ENCODE results near the gene VAMP8. TPM values are rescaled to one million over a fixed set of nuclear protein-coding genes. Genes with fewer than 3 reads are reported as not detected.
"Not testable (repeated sequence)": the region's sequence is repeated elsewhere in the genome, so short reads cannot be mapped to it uniquely, and the experiment has no call there.

The VAMP8 gene
- total RNA-seq, 1 donor from 2014 or later, result 10.0 TPM

- Histone ChIP-seq H3K9me3 (no peaks in the 10 kb centered on the region), H3K27me3 (no peaks in the 10 kb centered on the region), H3K36me3 (peaks cover 5 to 20% of the 10 kb centered on the region in 2 donors), H3K27ac (peak within 1 kb of the TSS; percentile 83 to 87), H3K4me3 (peak within 1 kb of the TSS; percentile 96), H3K4me1 (peaks cover 0 to 23% of the 10 kb centered on the region in 2 donors)
- intact Hi-C loops (cut with DNase I), result loop anchor here (10.0 kb wide), 1 partner anchor 493 kb away; the partner anchor contains the start of genes POLR1A and PTCD3
- no peak for TF ChIP-seq CTCF (IDR thresholded peaks at IDR 0.05)
- peak; percentile 59 to 95 for DNase-seq (ENCODE audit: low spot score in 2 of 2)
These were observed 34.6 kb downstream of the VAMP8 start, which contains the start of gene C2orf68 for GRCh38 chr2:85611705-85612587. Gene C2orf68, minus strand, starts transcription at chr2:85612066. Its CDS starts 82 bp downstream, at chr2:85611984.

- H3K27ac ChIP-seq, result no peak overlapping the region
- intact Hi-C loops (cut with DNase I), result loop anchor here (10.0 kb wide), 1 partner anchor 491 kb away; the partner anchor contains the start of genes POLR1A and PTCD3
- no peak for DNase-seq (ENCODE audit: low spot score in 2 of 2)
- H3K27me3 ChIP-seq, result no peaks in the 10 kb centered on the region
- H3K36me3 ChIP-seq, result peaks cover 3 to 6% of the 10 kb centered on the region in 2 donors
- TF ChIP-seq CTCF (IDR thresholded peaks at IDR 0.05), result no peak
- H3K4me1 ChIP-seq, result peaks cover 0 to 28% of the 10 kb centered on the region in 2 donors
- H3K4me3 ChIP-seq, result no peak overlapping the region
- no peaks in the 10 kb centered on the region for H3K9me3 ChIP-seq
These were observed 36.5 kb downstream of the VAMP8 start for GRCh38 chr2:85613717-85614515.

- not testable (repeated sequence) for H3K4me3 ChIP-seq; H3K27ac ChIP-seq; H3K27me3 ChIP-seq; H3K9me3 ChIP-seq; H3K36me3 ChIP-seq; DNase-seq (ENCODE audit: low spot score in 2 of 2)
- intact Hi-C loops (cut with DNase I), result loop anchor here (10.0 kb wide), 1 partner anchor 490 kb away; the partner anchor contains the start of genes POLR1A and PTCD3
- H3K4me1 ChIP-seq, result peaks cover 0 to 28% of the 10 kb centered on the region in 2 donors
These were observed 37.4 kb downstream of the VAMP8 start for GRCh38 chr2:85614757-85615156.

GRCh38 chr2:85615413-85615728, 38.0 kb downstream of the VAMP8 start:
- H3K27ac ChIP-seq, result peak overlapping the region; percentile 88 to 90
- peaks cover 5 to 15% of the 10 kb centered on the region in 2 donors for H3K36me3 ChIP-seq
- intact Hi-C loops (cut with DNase I), result loop anchor here (10.0 kb wide), 1 partner anchor 489 kb away; the partner anchor contains the start of genes POLR1A and PTCD3

GRCh38 chr2:85617723-85618122, 40.3 kb downstream of the VAMP8 start:
- not testable (repeated sequence) for H3K27me3 ChIP-seq; H3K27ac ChIP-seq; H3K9me3 ChIP-seq; DNase-seq (ENCODE audit: low spot score in 2 of 2)
- Histone ChIP-seq H3K4me1 (peaks cover 0 to 15% of the 10 kb centered on the region in 2 donors), H3K36me3 (peaks cover 26 to 38% of the 10 kb centered on the region in 2 donors), H3K4me3 (peak overlapping the region in 1 of 2 donors; percentile 90)
- intact Hi-C loops (cut with DNase I), result loop anchor here (2.0 to 10.0 kb wide), 4 partner anchors 33 to 487 kb away; partner anchors contain the start of genes GGCX, POLR1A, PTCD3 and SH2D6

More at GRCh38 chr2:85615413-85615728, 38.0 kb downstream of the VAMP8 start:
- no peak for TF ChIP-seq CTCF (IDR thresholded peaks at IDR 0.05)
- Histone ChIP-seq H3K4me3 (peak overlapping the region; percentile 87 to 90), H3K27me3 (no peaks in the 10 kb centered on the region), H3K9me3 (no peaks in the 10 kb centered on the region), H3K4me1 (peaks cover 0 to 25% of the 10 kb centered on the region in 2 donors)
- DNase-seq (ENCODE audit: low spot score in 2 of 2), result no peak

- no peaks in the 10 kb centered on the region for H3K27me3 ChIP-seq
- peaks cover 0 to 15% of the 10 kb centered on the region in 2 donors for H3K4me1 ChIP-seq
- H3K9me3 ChIP-seq, result no peaks in the 10 kb centered on the region
- H3K36me3 ChIP-seq, result peaks cover 45 to 57% of the 10 kb centered on the region in 2 donors
- intact Hi-C loops (cut with DNase I), result loop anchor here (10.0 kb wide), 1 partner anchor 485 kb away; the partner anchor contains the start of genes POLR1A and PTCD3
- H3K27ac ChIP-seq, result no peak overlapping the region
- H3K4me3 ChIP-seq, result no peak overlapping the region
- no peak for DNase-seq (ENCODE audit: low spot score in 2 of 2)
- TF ChIP-seq CTCF (IDR thresholded peaks at IDR 0.05), result no peak
These were observed 42.2 kb downstream of the VAMP8 start for GRCh38 chr2:85619617-85620016.

All from ascending aorta (tissue), 2 donors.